Panc1 (cell line): ENCODE results near the gene WIPF2. TPM values are rescaled to one million over a fixed set of nuclear protein-coding genes. Genes with fewer than 3 reads are reported as not detected.

Source experiments
- ATAC-seq: fragments of 200-7000 bp; cut with Tn5 transposase; 2 replicates; pipeline ENCODE4 v1.9.1; 2020; ENCODE audit warnings: mild to moderate bottlenecking, moderate library complexity
- BruUV-seq: library from RNA; stranded (reverse); fragments of 400-500 nt; replicated peaks from 2 replicates; lab custom pipeline; 2021; lab: Mats Ljungman, UMichigan
- CTCF ChIA-PET: fragments of 300-600 bp; sonication (Branson Sonifier 250); formaldehyde crosslinking; loops from one replicate; lab custom pipeline; 2022; ENCODE audit warnings: antibody characterized with exemption; lab: Charles Lee
- POLR2A ChIA-PET: fragments of 300-600 bp; sonication (Branson Sonifier 250); formaldehyde crosslinking; loops from one replicate; lab custom pipeline; 2022; ENCODE audit warnings: antibody characterized with exemption; lab: Charles Lee
- DNase-seq: peaks from one replicate; pipeline ENCODE4 v3.0.0-alpha.2; 2010; ENCODE audit warnings: low read depth, low spot score
- H3K27ac ChIP-seq: 2 replicates; pipeline ENCODE4 v1.5.1; 2011; ENCODE audit warnings: mild to moderate bottlenecking, low read length, inconsistent platforms
- H3K27me3 ChIP-seq: fragments of 200-500 bp; sonication (Bioruptor generic); 2 replicates; pipeline ENCODE4 v1.6.0; 2014; ENCODE audit warnings: low read length, inconsistent platforms; ENCODE audit not compliant: control insufficient read depth, insufficient read depth
- H3K36me3 ChIP-seq: fragments of 200-500 bp; sonication (Bioruptor generic); 2 replicates; pipeline ENCODE4 v1.5.1; 2014; ENCODE audit warnings: inconsistent platforms, mild to moderate bottlenecking, low read length, moderate library complexity; ENCODE audit not compliant: control insufficient read depth, insufficient read depth
- H3K4me1 ChIP-seq: 2 replicates; pipeline ENCODE4 v1.5.1; 2011; ENCODE audit warnings: inconsistent platforms, mild to moderate bottlenecking, low read length, moderate library complexity; ENCODE audit not compliant: control insufficient read depth, insufficient read depth
- H3K4me3 ChIP-seq, 2 experiments: 2 replicates each; pipeline ENCODE4 v1.5.1; 2011 to 2012; ENCODE audit warnings: low read depth in 2 of 2, low read length in 2 of 2, mild to moderate bottlenecking in 2 of 2, inconsistent platforms in 1 of 2, moderate library complexity in 1 of 2
- H3K9me3 ChIP-seq: fragments of 200-500 bp; sonication (Bioruptor generic); 2 replicates; pipeline ENCODE4 v1.5.1; 2014; ENCODE audit warnings: low read depth, mild to moderate bottlenecking, inconsistent platforms, low read length, moderate library complexity; ENCODE audit not compliant: control insufficient read depth, insufficient read depth
- CTCF ChIP-seq: fragments of 450-650 bp; IDR thresholded peaks from 2 replicates; pipeline ENCODE4 v1.5.1; 2017; ENCODE audit warnings: mild to moderate bottlenecking
- POLR2AphosphoS5 ChIP-seq: IDR thresholded peaks from 2 replicates; pipeline ENCODE4 v1.6.1; 2012; ENCODE audit warnings: mild to moderate bottlenecking, low read depth, low read length, moderate library complexity
- REST ChIP-seq, 2 experiments: IDR thresholded peaks; 2 replicates each; pipeline ENCODE4 v1.6.1; 2011 to 2012; ENCODE audit warnings: low read depth in 2 of 2, control low read depth in 1 of 2, low read length in 1 of 2, mild to moderate bottlenecking in 1 of 2, moderate library complexity in 1 of 2; ENCODE audit not compliant: insufficient read depth in 1 of 2
- SIN3A ChIP-seq: IDR thresholded peaks from 2 replicates; pipeline ENCODE4 v1.6.1; 2012; ENCODE audit warnings: low read depth, mild to moderate bottlenecking, low read length, moderate library complexity, borderline replicate concordance; ENCODE audit not compliant: insufficient read depth
- TCF7L2 ChIP-seq: IDR thresholded peaks from 2 replicates; pipeline ENCODE4 v1.6.1; 2011; ENCODE audit warnings: mild to moderate bottlenecking, low read depth, low read length, inconsistent platforms
- in situ Hi-C: cut with HindIII; loops from 2 replicates; pipeline ENCODE4 v1.10.0; 2016; ENCODE audit warnings: low sequenced_read_pairs, low pct_unique_long_range_greater_than_20kb
- intact Hi-C: fragments of 100-400 bp; cut with micrococcal nuclease; formaldehyde crosslinking; loops from one replicate; pipeline ENCODE4 v1.10.0; 2022; ENCODE audit not compliant: unreplicated experiment
- total RNA-seq: library from RNA; stranded (reverse); gene quantifications from one replicate; pipeline ENCODE4 v1.2.1, GENCODE V29; 2021; ENCODE audit not compliant: unreplicated experiment

The WIPF2 gene
- total RNA-seq, 1 experiment from 2014 or later = 45.9 TPM

- no peaks in the 10 kb centered on the region for H3K27me3 ChIP-seq
- BruUV-seq = no TSS peak
- H3K4me1 ChIP-seq = peaks cover 12% of the 10 kb centered on the region
- ATAC-seq (no peak), DNase-seq (no peak)
- CTCF ChIA-PET = interaction anchor here (0.6 to 1.0 kb wide), 2 partner anchors 65 to 240 kb away, joined by 3 to 4 read pairs; no protein-coding TSS in a partner anchor
- no peak overlapping the region for H3K4me3 ChIP-seq
- POLR2A ChIA-PET = interaction anchor here (1.7 kb wide), 1 partner anchor 14 kb away, joined by 5 read pairs; no protein-coding TSS in a partner anchor
- no peak overlapping the region for H3K27ac ChIP-seq
- H3K36me3 ChIP-seq = peaks cover 20% of the 10 kb centered on the region
- intact Hi-C loops (no loop called here), in situ Hi-C loops (no loop called here)
- H3K9me3 ChIP-seq = no peaks in the 10 kb centered on the region
- TF ChIP-seq TCF7L2 (no peak), CTCF (no peak), REST (IDR thresholded peaks at IDR 0.05; ENCODE audit: insufficient read depth in 1 of 2, low read depth in 2 of 2, low read length in 1 of 2) (no peak), POLR2AphosphoS5 (no peak), SIN3A (no peak)
Measured at GRCh38 chr17:40293363-40293762, 74.3 kb downstream of the WIPF2 start.

- Histone ChIP-seq H3K36me3 (peaks cover 20% of the 10 kb centered on the region), H3K27me3 (no peaks in the 10 kb centered on the region), H3K4me3 (no peak overlapping the region), H3K27ac (no peak overlapping the region), H3K9me3 (no peaks in the 10 kb centered on the region), H3K4me1 (no peaks in the 10 kb centered on the region)
- POLR2A ChIA-PET = no interaction called here
- intact Hi-C loops = no loop called here
- TF ChIP-seq REST (IDR thresholded peaks at IDR 0.05; ENCODE audit: insufficient read depth in 1 of 2, low read depth in 2 of 2, low read length in 1 of 2) (no peak), CTCF (no peak), TCF7L2 (no peak), SIN3A (no peak), POLR2AphosphoS5 (no peak)
- DNase-seq = no peak
- in situ Hi-C loops = no loop called here
- ATAC-seq = no peak
- no TSS peak for BruUV-seq
- CTCF ChIA-PET = interaction anchor here (0.6 to 0.7 kb wide), 2 partner anchors 52 to 70 kb away, joined by 3 to 4 read pairs; no protein-coding TSS in a partner anchor
Measured at GRCh38 chr17:40295488-40296436, 76.7 kb downstream of the WIPF2 start.
